Activated CD8-positive, alpha-beta T cell treated with anti-CD3 and anti-CD28 coated beads for 36 hours (primary cell): ENCODE data around the gene CCDC90B. TPM values are rescaled to one million over a fixed set of nuclear protein-coding genes. Genes with fewer than 3 reads are reported as not detected.
"Not testable (repeated sequence)": the region's sequence is repeated elsewhere in the genome, so short reads cannot be mapped to it uniquely, and the experiment has no call there.

ENCODE experiments used
- ATAC-seq: fragments of 200-7000 bp; cut with Tn5 transposase; one replicate; pipeline ENCODE4 v1.10.0; 2021; ENCODE audit warnings: mild to moderate bottlenecking, moderate library complexity
- CTCF ChIA-PET: fragments of 350-600 bp; sonication (Branson Sonifier 250); formaldehyde crosslinking; loops from one replicate; lab custom pipeline; 2021; ENCODE audit warnings: antibody characterized with exemption; lab: Charles Lee
- POLR2A ChIA-PET: fragments of 350-600 bp; sonication (Branson Sonifier 250); formaldehyde crosslinking; loops from one replicate; lab custom pipeline; 2021; ENCODE audit warnings: antibody characterized with exemption; lab: Charles Lee
- DNase-seq: peaks from one replicate; pipeline ENCODE4 v3.0.0-alpha.2; 2020
- H3K27ac Mint-ChIP-seq: one replicate; pipeline ENCODE4 v1.8.0; 2021; ENCODE audit warnings: mild to moderate bottlenecking, mixed read lengths
- H3K27me3 Mint-ChIP-seq: one replicate; pipeline ENCODE4 v1.8.0; 2021; ENCODE audit warnings: mixed read lengths
- H3K36me3 Mint-ChIP-seq: one replicate; pipeline ENCODE4 v1.8.0; 2021; ENCODE audit warnings: low read depth, mixed read lengths
- H3K4me1 Mint-ChIP-seq: one replicate; pipeline ENCODE4 v1.8.0; 2021; ENCODE audit warnings: low read depth, mixed read lengths
- H3K4me3 Mint-ChIP-seq: one replicate; pipeline ENCODE4 v1.8.0; 2021; ENCODE audit warnings: mild to moderate bottlenecking, moderate library complexity, mixed read lengths
- H3K9me3 Mint-ChIP-seq: one replicate; pipeline ENCODE4 v1.8.0; 2021; ENCODE audit warnings: mixed read lengths
- CTCF ChIP-seq: fragments of 200-600 bp; IDR thresholded peaks from one replicate; pipeline ENCODE4 v1.8.0; 2022; ENCODE audit warnings: antibody characterized with exemption, mild to moderate bottlenecking
- intact Hi-C: fragments of 100-400 bp; cut with micrococcal nuclease; formaldehyde crosslinking; loops from one replicate; pipeline ENCODE4 v1.10.0; 2022
- total RNA-seq, 2 experiments: library from RNA; stranded (reverse); gene quantifications; one replicate each; pipeline ENCODE4 v1.2.3, GENCODE V29; 2021

CCDC90B gene
- total RNA-seq, 2 experiments from 2014 or later, result 23.2 to 25.1 TPM

GRCh38 chr11:83312430-83312829 lies 26.3 kb upstream of the CCDC90B start:
- no peak overlapping the region for H3K4me3 Mint-ChIP-seq
- ChIA-PET CTCF (no interaction called here), POLR2A (no interaction called here)
- H3K4me1 Mint-ChIP-seq, result no peaks in the 10 kb centered on the region
- H3K27me3 Mint-ChIP-seq, result peaks cover 6% of the 10 kb centered on the region
- H3K27ac Mint-ChIP-seq, result no peak overlapping the region
- intact Hi-C loops, result no loop called here
- H3K36me3 Mint-ChIP-seq, result no peaks in the 10 kb centered on the region
- DNase-seq (no peak), ATAC-seq (no peak)
- TF ChIP-seq CTCF, result no peak
- no peaks in the 10 kb centered on the region for H3K9me3 Mint-ChIP-seq

GRCh38 chr11:83311701-83312100 lies 25.5 kb upstream of the CCDC90B start:
- ATAC-seq (no peak), DNase-seq (no peak)
- H3K4me3 Mint-ChIP-seq, result no peak overlapping the region
- H3K27ac Mint-ChIP-seq, result no peak overlapping the region
- no peak for TF ChIP-seq CTCF
- intact Hi-C loops, result no loop called here
- CTCF ChIA-PET, result no interaction called here
- no peaks in the 10 kb centered on the region for H3K9me3 Mint-ChIP-seq
- no peaks in the 10 kb centered on the region for H3K36me3 Mint-ChIP-seq
- H3K4me1 Mint-ChIP-seq, result no peaks in the 10 kb centered on the region
- peaks cover 6% of the 10 kb centered on the region for H3K27me3 Mint-ChIP-seq
- POLR2A ChIA-PET, result no interaction called here

GRCh38 chr11:83310718-83311117 lies 24.6 kb upstream of the CCDC90B start:
- DNase-seq, result no peak

GRCh38 chr11:83308536-83308935 lies 22.4 kb upstream of the CCDC90B start:
- H3K4me3 Mint-ChIP-seq, POLR2A ChIA-PET, H3K36me3 Mint-ChIP-seq, CTCF ChIA-PET, H3K4me1 Mint-ChIP-seq, H3K27ac Mint-ChIP-seq, H3K9me3 Mint-ChIP-seq, DNase-seq, H3K27me3 Mint-ChIP-seq, ATAC-seq, intact Hi-C loops: not testable (repeated sequence)

More at GRCh38 chr11:83310718-83311117, 24.6 kb upstream of the CCDC90B start:
- no peak overlapping the region for H3K27ac Mint-ChIP-seq
- no peaks in the 10 kb centered on the region for H3K36me3 Mint-ChIP-seq
- no peaks in the 10 kb centered on the region for H3K9me3 Mint-ChIP-seq
- no peak for TF ChIP-seq CTCF
- peaks cover 6% of the 10 kb centered on the region for H3K27me3 Mint-ChIP-seq
- ChIA-PET POLR2A (no interaction called here), CTCF (interaction anchor here (1.1 kb wide), 1 partner anchor 18 kb away, joined by 4 read pairs; no protein-coding TSS in a partner anchor)
- H3K4me1 Mint-ChIP-seq, result no peaks in the 10 kb centered on the region
- ATAC-seq, result no peak
- intact Hi-C loops, result no loop called here
- H3K4me3 Mint-ChIP-seq, result no peak overlapping the region

- Mint-ChIP-seq H3K27ac (no peak overlapping the region), H3K27me3 (peaks cover 4% of the 10 kb centered on the region), H3K9me3 (no peaks in the 10 kb centered on the region), H3K4me1 (no peaks in the 10 kb centered on the region), H3K4me3 (no peak overlapping the region), H3K36me3 (no peaks in the 10 kb centered on the region)
- ChIA-PET CTCF (interaction anchor here (1.3 to 1.5 kb wide), 2 partner anchors 12 to 14 kb away, joined by 5 to 12 read pairs; no protein-coding TSS in a partner anchor), POLR2A (no interaction called here)
- ATAC-seq, result no peak
- TF ChIP-seq CTCF, result no peak
- intact Hi-C loops, result no loop called here
- no peak for DNase-seq
Observed at GRCh38 chr11:83306200-83307080, 20.3 kb upstream of the CCDC90B start.
